Measurements from ENCODE around the gene TACR1. TPM values are rescaled to one million over a fixed set of nuclear protein-coding genes. Genes with fewer than 3 reads are reported as not detected.

Gene TACR1
- total and polyA plus RNA-seq, 2 of the 4 experiments (the other 2 are of a cell fraction) = under 0.01 to 0.09 TPM

DNA sequence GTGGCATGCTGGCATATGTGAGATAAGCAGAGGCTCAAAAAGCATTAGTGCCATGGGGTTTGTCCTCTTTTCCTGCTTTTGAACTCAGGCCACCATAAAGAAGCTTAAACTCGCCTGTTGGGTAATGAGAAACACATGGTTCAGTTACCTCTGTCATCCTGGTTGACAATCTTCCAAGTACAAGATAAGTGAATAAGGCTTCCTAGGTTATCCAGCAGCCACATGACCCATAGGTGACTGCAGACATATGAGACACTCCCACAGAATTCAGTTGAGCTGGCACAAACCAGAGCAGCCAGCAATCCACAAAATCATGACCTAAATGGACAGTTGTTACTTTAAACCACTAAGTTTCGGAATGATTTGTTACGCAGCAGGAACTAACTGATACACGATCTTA, 97.3 kb downstream of the TACR1 start:
- H3K27ac ChIP-seq (ENCODE audit: insufficient read depth, low read length) = no peak overlapping the region
- no peak overlapping the region for H2AK9ac ChIP-seq (replicated peaks; ENCODE audit: low read depth, low read length, poor library complexity)
- no CpG with 5 or more reads among the region's 4 CpGs for WGBS, 2 experiments (ENCODE audit: extremely low coverage in 2 of 2, insufficient read length in 1 of 2)
- BruUV-seq (replicated peaks) = no TSS peak
- H3K79me1 ChIP-seq (ENCODE audit: low read depth in 1 of 2, low read length in 2 of 2) = no peaks in the 10 kb centered on the region
- H3K27me3 ChIP-seq (ENCODE audit: control insufficient read depth, insufficient read depth, low read length) = no peaks in the 10 kb centered on the region
- POLR2A ChIA-PET (ENCODE audit: unreplicated experiment) = no interaction called here
- intact Hi-C loops (cut with micrococcal nuclease) (no loop called here), in situ Hi-C loops (cut with MboI; ENCODE audit: low sequenced_read_pairs) (no loop called here), dilution Hi-C loops (cut with HindIII; ENCODE audit: low sequenced_read_pairs, unreplicated experiment) (no loop called here)
- no peak overlapping the region for H3K9ac ChIP-seq (ENCODE audit: low read depth, low read length)
- no peak overlapping the region for H3K14ac ChIP-seq (replicated peaks; ENCODE audit: low read depth, low read length)
- H2AFZ ChIP-seq (replicated peaks; ENCODE audit: low read length, poor library complexity) = no peak overlapping the region
- H3K56ac ChIP-seq (ENCODE audit: extremely low read depth, insufficient read depth, low read length) = no peak overlapping the region
- H3K9me1 ChIP-seq (ENCODE audit: insufficient read depth, low read length) = peaks cover 3% of the 10 kb centered on the region; the same call in 1 of the 2 replicates
- DNase-seq = no peak
- no peak overlapping the region for H2BK20ac ChIP-seq (ENCODE audit: low read depth, low read length)
- no peak overlapping the region for H3K18ac ChIP-seq (ENCODE audit: low read depth, low read length)
- H2BK15ac ChIP-seq (ENCODE audit: low read depth, low read length) = no peak overlapping the region
- H2BK5ac ChIP-seq (ENCODE audit: low read depth, low read length, poor library complexity, severe bottlenecking) = no peak overlapping the region
- H3K4me2 ChIP-seq (ENCODE audit: low read depth, low read length) = no peak overlapping the region
- no peak overlapping the region for H2BK120ac ChIP-seq (ENCODE audit: low read depth, low read length)
- H3K4ac ChIP-seq (ENCODE audit: low read depth, low read length) = no peak overlapping the region
- no peak overlapping the region for H2AK5ac ChIP-seq (ENCODE audit: low read depth, low read length)
- H4K5ac ChIP-seq (ENCODE audit: low read depth, low read length) = no peak overlapping the region
- H4K8ac ChIP-seq (ENCODE audit: low read depth in 2 of 2, low read length in 2 of 2) = no peak overlapping the region
- ATAC-seq (ENCODE audit: low read depth) = no peak
- peaks cover 2% of the 10 kb centered on the region; the same call in 1 of the 2 replicates for H3K9me3 ChIP-seq (ENCODE audit: control insufficient read depth, insufficient read depth, low read length)
- no peak for TF ChIP-seq CHD1 (IDR thresholded peaks at IDR 0.05; ENCODE audit: low read depth, low read length)
- no peak for TF ChIP-seq SMC3 (IDR thresholded peaks at IDR 0.05; ENCODE audit: low read depth, low read length)
- TF ChIP-seq CEBPB (IDR thresholded peaks at IDR 0.05; ENCODE audit: low read depth, low read length) = no peak
- TF ChIP-seq MAZ (IDR thresholded peaks at IDR 0.05; ENCODE audit: borderline replicate concordance, low read depth, low read length) = no peak
- TF ChIP-seq FOS (IDR thresholded peaks at IDR 0.05; ENCODE audit: low read depth, low read length) = no peak
- no peak for TF ChIP-seq MXI1 (IDR thresholded peaks at IDR 0.05; ENCODE audit: borderline replicate concordance, low read depth, low read length)
- no peak for TF ChIP-seq POLR2A (IDR thresholded peaks at IDR 0.05; ENCODE audit: low read depth, low read length)
- TF ChIP-seq, protein P1, sequence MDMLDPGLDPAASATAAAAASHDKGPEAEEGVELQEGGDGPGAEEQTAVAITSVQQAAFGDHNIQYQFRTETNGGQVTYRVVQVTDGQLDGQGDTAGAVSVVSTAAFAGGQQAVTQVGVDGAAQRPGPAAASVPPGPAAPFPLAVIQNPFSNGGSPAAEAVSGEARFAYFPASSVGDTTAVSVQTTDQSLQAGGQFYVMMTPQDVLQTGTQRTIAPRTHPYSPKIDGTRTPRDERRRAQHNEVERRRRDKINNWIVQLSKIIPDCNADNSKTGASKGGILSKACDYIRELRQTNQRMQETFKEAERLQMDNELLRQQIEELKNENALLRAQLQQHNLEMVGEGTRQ (IDR thresholded peaks at IDR 0.05; ENCODE audit: low read depth, low read length) = no peak
- no peak for TF ChIP-seq NFE2L2 (IDR thresholded peaks at IDR 0.05; ENCODE audit: low read depth, low read length)
- TF ChIP-seq RFX5 (IDR thresholded peaks at IDR 0.05; ENCODE audit: low read depth, low read length) = no peak
- no peak for TF ChIP-seq BHLHE40 (IDR thresholded peaks at IDR 0.05; ENCODE audit: low read depth, low read length)
- no peak for TF ChIP-seq RAD21 (IDR thresholded peaks at IDR 0.05; ENCODE audit: low read length)
- TF ChIP-seq RCOR1 (IDR thresholded peaks at IDR 0.05; ENCODE audit: insufficient replicate concordance, low read length) = no peak
- TF ChIP-seq, protein P2, sequence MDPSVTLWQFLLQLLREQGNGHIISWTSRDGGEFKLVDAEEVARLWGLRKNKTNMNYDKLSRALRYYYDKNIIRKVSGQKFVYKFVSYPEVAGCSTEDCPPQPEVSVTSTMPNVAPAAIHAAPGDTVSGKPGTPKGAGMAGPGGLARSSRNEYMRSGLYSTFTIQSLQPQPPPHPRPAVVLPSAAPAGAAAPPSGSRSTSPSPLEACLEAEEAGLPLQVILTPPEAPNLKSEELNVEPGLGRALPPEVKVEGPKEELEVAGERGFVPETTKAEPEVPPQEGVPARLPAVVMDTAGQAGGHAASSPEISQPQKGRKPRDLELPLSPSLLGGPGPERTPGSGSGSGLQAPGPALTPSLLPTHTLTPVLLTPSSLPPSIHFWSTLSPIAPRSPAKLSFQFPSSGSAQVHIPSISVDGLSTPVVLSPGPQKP (IDR thresholded peaks at IDR 0.05; ENCODE audit: borderline replicate concordance, low read depth, low read length) = no peak
- TF ChIP-seq, protein P3, sequence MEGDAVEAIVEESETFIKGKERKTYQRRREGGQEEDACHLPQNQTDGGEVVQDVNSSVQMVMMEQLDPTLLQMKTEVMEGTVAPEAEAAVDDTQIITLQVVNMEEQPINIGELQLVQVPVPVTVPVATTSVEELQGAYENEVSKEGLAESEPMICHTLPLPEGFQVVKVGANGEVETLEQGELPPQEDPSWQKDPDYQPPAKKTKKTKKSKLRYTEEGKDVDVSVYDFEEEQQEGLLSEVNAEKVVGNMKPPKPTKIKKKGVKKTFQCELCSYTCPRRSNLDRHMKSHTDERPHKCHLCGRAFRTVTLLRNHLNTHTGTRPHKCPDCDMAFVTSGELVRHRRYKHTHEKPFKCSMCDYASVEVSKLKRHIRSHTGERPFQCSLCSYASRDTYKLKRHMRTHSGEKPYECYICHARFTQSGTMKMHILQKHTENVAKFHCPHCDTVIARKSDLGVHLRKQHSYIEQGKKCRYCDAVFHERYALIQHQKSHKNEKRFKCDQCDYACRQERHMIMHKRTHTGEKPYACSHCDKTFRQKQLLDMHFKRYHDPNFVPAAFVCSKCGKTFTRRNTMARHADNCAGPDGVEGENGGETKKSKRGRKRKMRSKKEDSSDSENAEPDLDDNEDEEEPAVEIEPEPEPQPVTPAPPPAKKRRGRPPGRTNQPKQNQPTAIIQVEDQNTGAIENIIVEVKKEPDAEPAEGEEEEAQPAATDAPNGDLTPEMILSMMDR (conservative IDR thresholded peaks at IDR 0.05; ENCODE audit: low read depth, low read length) = no peak
- no peak for TF ChIP-seq MAFK (IDR thresholded peaks at IDR 0.05; ENCODE audit: low read depth, low read length)
- H3K4me3 ChIP-seq (ENCODE audit: insufficient read depth, low read depth, low read length) = no peak overlapping the region
- H4K20me1 ChIP-seq (ENCODE audit: insufficient read depth, low read length) = no peaks in the 10 kb centered on the region
- CTCF ChIA-PET = no interaction called here
- no peaks in the 10 kb centered on the region for H3K36me3 ChIP-seq (ENCODE audit: control insufficient read depth, insufficient read depth, low read length)
- H4K91ac ChIP-seq (ENCODE audit: insufficient read depth, low read depth, low read length) = no peak overlapping the region
- peaks cover 5% of the 10 kb centered on the region for H3K4me1 ChIP-seq (ENCODE audit: control insufficient read depth, insufficient read depth, low read length)
- no peak overlapping the region for H3K23ac ChIP-seq (ENCODE audit: low read depth, low read length)
